ENCODE measurements around the gene MPG.

The MPG gene

DNA sequence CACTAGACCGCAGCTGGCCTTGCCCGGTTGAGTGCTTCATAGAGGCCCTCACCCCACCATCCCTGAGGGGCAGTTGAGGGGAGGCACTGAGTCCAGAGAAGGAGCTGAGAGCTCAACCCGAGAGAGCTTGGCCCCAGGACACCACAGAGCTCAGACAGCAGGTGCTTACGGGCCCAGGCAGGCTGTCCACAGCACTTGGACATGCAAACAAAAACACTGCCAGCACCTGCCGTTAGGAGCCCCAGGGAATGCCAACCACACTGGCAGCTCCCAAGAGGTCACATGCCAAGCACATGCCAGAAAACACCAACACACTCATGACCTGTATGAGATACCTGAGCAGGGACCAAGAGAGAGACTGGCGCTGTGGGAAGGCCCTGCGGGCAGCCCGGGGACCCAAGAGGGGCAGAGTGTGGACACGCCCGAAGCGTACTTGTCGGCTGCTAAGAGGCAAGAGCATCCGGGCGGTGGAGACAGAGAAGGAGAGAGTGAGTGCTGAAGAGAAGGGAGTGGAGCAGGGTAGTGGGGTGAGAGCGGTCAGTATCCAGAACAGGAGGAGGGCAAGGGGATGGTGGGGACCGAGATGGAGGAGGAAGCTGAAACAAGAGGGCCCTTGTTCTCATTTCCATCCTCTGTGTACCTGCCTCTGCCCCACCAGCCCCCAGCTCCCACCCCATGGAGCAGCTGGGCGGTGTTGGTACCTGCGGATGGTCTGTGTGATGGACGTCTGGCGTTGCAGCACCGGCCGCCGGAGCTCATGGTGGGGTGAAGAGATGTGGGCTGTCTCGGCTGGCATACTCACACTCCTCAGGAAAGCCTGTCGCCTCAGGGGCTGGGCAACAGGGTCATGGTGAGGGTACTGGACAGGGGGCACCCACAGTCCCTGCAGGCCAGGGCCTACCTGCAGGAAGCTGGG is 13.8 kb upstream of the MPG start:
- TF ChIP-seq, protein P1, sequence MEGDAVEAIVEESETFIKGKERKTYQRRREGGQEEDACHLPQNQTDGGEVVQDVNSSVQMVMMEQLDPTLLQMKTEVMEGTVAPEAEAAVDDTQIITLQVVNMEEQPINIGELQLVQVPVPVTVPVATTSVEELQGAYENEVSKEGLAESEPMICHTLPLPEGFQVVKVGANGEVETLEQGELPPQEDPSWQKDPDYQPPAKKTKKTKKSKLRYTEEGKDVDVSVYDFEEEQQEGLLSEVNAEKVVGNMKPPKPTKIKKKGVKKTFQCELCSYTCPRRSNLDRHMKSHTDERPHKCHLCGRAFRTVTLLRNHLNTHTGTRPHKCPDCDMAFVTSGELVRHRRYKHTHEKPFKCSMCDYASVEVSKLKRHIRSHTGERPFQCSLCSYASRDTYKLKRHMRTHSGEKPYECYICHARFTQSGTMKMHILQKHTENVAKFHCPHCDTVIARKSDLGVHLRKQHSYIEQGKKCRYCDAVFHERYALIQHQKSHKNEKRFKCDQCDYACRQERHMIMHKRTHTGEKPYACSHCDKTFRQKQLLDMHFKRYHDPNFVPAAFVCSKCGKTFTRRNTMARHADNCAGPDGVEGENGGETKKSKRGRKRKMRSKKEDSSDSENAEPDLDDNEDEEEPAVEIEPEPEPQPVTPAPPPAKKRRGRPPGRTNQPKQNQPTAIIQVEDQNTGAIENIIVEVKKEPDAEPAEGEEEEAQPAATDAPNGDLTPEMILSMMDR (IDR thresholded peaks at IDR 0.05; ENCODE audit: insufficient read depth, missing control alignments): no peak
- no peak for FAIRE-seq
- DNase-seq (ENCODE audit: insufficient read length, low spot score): no peak

DNA sequence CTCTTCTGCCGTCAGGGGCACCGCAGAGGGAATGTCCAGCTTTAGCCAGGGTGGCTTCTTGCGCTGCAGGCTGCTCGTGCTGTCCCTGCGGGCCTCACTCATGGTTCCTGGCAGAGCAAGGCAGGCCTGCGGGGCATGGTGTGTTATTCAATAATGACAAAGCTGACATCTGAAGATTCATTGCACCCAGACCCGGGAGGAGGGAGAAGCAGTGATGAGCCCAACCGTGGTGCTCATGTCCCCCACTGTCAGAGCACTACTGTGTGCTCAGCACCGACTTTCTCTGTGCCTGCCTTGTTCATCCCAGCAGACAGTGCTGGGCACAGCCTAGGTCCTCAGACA is 13.1 kb upstream of the MPG start:
- TF ChIP-seq, protein P1 (IDR thresholded peaks at IDR 0.05; ENCODE audit: insufficient read depth, missing control alignments): no peak
- no peak for DNase-seq (ENCODE audit: insufficient read length, low spot score)
- FAIRE-seq: no peak

DNA sequence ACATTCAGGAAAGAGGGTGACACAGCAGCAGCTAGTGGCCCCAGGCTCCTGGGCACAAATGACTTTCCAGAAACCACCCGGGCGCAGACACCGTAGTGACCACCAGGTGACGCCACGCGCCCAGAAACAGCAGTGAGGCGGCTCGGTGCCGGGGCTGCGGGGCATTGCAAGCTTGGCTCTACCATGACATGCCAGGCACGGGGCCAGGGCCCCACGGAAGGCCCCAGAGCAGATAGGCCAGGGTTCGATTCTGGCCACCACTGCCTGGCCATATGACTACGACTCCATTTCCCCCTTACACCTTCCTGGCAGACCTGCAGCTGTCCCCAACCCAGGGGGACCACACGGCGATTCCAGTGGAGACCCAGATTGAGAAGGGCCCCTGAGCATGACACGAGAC is 12.3 kb upstream of the MPG start:
- TF ChIP-seq, protein P1 (IDR thresholded peaks at IDR 0.05; ENCODE audit: insufficient read depth, missing control alignments): peak; percentile 92
- FAIRE-seq: no peak

DNA sequence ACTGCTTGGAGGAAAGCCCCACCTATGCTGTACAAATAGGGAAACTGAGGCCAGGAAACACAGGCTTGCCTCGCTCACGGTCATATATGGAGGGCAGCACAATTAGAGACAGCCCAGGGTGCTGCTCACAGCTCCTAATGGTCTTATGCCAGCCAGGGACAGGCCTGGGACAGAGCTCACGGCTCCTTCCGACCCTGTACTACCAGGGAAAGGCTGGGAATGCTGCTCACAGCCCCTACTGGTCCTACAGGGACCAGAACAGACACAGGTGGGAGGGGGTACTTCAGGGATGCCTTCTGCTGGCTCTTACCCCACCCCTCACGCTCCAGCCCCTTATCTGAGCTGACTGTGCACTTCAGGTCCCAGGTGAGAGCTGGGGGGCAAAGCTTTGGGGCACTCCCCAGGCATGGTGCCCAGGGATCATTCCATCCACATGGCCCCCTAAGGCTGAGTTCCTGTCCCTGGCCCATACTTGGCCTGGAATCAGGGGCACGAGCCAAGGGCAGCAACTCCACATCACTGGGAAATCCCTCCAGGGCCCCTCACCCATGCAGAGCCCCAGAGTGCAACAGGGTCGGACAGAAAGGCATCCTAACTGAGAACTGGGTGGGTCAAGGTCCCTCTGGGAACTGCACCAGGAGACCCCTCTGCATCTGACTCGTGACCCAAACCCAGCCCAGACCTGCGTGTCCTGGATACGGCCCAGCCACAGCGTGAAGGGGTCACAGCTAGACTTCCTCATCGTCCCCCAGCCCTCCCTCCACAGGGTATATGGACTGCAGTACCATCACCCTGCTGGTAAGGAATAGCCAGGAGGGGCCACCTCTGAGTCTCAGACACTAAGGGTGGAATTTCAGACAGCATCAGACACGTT is 11.5 kb upstream of the MPG start:
- FAIRE-seq (no peak), DNase-seq (ENCODE audit: insufficient read length, low spot score) (no peak)
- TF ChIP-seq, protein P1 (IDR thresholded peaks at IDR 0.05; ENCODE audit: insufficient read depth, missing control alignments): no peak

More for the DNA sequence above, 12.3 kb upstream of the MPG start:
- DNase-seq (ENCODE audit: insufficient read length, low spot score): peak; percentile 97

DNA sequence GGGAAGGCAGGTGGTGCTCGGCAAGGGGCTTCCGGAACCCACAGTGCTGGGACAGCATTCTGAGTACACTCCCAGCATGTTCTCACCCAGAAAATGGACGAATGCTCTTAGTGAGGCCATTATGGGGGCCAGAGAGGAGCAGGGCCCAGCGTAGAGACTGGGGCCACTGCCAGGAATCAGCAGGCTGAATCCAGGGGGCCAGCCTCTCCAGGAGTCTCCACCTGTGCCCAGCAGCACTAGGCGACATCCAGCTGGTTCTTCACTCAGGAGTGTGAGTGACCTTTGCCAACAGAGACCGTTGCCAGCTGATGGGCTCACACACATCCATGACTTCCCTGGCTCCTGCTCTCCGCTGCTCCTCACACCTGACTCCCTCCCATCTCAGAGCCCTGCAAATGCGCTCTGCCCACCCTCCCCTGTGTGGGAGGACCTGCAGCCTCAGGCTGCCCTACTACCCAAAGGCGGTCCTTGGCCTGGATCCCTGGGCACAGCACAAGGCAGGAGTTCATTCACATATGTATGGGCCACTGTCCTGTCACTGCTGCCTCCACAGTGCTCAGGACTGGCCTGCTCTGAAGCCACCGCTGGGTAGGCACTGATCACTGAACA is 10.7 kb upstream of the MPG start:
- FAIRE-seq (no peak), DNase-seq (ENCODE audit: insufficient read length, low spot score) (no peak)
- TF ChIP-seq, protein P1 (IDR thresholded peaks at IDR 0.05; ENCODE audit: insufficient read depth, missing control alignments): no peak

DNA sequence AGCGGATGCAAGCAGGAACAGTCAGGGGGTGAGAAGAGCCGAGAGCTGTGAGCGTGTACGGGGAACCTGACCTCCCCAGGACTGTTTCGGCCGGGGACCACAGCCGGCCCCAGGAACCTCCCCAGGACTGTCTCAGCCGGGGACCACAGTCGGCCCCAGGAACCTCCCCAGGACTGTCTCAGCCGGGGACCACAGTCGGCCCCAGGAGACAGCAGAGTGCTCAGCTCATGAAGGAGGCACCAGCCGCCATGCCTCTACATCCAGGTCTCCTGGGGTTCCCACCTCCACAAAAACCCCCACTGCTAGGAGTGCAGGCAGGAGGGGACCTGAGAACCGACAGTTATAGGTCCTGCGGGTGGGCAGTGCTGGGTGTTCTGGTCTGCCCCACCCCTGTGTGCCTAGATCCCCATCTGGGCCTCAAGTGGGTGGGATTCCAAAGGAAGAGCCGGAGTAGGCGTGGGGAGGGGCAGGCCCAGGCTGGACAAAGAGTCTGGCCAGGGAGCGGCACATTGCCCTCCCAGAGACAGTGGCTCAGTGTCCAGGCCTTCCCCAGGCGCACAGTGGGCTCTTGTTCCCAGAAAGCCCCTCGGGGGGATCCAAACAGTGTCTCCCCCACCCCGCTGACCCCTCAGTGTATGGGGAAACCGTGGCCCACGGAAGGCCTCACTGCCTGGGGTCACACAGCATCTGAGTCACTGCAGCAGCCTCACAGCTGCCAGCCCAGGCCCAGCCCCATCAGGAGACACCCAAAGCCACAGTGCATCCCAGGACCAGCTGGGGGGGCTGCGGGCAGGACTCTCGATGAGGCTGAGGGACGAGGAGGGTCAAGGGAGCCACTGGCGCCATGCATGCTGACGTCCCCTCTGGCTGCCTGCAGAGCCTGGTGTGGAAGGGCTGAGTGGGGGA is 9.9 kb upstream of the MPG start:
- DNase-seq (ENCODE audit: insufficient read length, low spot score): no peak
- TF ChIP-seq, protein P1 (IDR thresholded peaks at IDR 0.05; ENCODE audit: insufficient read depth, missing control alignments): no peak
- no peak for FAIRE-seq

Data from D721Med (cell line).